GM15510 (cell line): ENCODE measurements around the gene TSKU.

ENCODE experiments used
- POLR2A ChIP-seq: IDR thresholded peaks from 3 replicates; pipeline ENCODE4 v1.6.1; 2011; ENCODE audit warnings: borderline replicate concordance; ENCODE audit not compliant: insufficient read length; ENCODE audit errors: extremely low read depth

Gene TSKU

DNA sequence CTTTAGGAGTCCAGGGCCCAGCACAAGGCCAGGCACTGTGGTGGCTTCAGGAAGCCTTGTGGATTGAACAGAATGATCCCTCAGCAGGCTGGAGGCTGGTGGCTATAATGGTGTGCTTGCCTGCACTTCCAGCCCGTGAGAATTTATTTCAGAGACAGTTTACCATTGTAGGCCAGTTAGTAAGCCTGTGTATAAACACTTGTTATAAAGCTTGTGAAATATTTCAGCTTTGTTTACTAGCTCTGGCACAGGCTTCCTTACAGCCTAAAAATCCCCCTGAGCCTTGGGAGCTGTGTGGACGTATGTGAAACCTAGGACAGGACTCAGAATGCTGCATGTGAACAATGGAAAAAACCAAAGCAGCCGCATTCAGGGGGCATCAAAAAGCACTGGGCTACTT lies 51.0 kb downstream of the TSKU start:
- TF ChIP-seq POLR2A = no peak

DNA sequence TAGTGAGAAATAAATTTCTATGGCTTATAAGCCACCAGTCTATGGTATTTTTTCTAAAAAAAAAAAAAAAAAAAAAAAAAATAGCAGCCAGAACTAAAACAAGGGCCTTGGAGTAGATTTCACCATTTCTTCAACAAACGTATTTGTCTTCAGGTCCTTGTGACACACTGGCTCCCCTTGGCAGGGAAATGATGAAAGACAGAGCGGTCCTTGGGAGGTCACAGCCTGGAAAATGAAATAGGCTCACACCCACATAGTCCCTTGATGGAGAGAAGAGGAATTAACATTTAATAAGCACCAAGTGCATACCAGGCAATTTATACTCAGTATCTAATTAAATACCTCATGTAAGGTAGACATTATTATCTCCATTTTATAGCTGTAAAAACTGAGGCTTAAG lies 51.9 kb downstream of the TSKU start:
- no peak for TF ChIP-seq POLR2A

DNA sequence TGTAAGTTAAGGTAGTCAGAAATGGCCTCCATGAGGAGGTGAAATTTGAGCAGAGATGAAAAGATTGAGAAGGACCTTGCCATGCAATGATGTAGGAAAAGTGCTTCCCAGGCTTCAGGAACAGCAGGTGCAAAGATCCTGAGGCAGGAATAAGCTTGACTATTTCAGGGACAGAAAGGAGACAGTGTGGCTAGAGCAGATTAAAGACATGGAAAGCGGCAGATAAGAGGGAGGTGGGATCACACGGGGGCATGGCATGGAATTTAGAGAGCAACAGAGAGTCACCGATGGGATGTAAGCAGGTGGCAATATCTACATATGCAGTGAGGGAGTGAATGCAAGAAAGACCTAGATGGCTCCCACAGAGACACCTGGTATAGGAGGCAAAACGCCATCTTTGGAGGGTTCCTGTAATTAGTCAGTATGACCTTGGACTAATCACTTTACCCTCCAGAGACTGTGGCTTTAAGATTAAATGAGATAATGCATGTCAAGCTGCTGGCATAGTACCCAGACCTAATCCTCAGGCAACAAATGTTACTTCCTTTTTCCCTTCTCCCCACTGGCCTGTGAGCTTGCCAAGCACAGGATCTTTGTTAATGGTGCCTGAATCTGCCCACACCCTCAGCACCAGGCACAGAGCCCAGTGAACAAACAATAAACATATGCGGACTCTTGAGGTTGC lies 52.9 kb downstream of the TSKU start:
- TF ChIP-seq POLR2A = no peak

DNA sequence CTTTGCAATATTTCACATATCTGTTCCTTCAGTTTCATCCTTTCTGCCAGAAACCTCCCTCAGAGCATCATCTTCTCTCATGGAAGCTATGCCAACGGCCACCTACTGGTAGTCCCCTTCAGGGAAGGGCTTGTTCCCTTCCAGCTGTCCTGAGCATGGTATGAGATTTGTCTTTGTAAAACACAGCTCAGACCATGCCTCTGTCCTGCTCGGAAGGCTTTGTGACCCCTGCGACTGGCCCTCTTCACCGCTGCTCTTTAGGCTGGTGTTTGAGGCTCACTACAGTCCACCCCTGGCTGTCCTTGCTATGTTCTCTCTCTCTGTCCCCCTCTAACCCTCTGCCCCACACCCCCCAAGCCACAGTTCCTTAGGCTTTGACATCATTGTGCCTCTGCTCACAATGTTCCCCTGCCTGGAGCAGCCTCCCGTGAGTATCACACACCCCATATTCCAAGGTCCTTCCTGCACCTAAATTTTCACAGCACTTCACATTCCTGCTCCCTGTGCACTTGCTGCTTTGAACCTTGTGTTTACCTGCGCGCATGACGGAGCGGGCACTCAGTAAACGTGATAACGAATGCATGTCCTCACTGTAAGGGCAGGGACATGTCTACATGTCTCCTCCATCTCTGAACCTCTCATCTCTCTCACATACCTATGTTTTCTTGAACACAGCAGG lies 53.6 kb downstream of the TSKU start:
- TF ChIP-seq POLR2A = no peak

DNA sequence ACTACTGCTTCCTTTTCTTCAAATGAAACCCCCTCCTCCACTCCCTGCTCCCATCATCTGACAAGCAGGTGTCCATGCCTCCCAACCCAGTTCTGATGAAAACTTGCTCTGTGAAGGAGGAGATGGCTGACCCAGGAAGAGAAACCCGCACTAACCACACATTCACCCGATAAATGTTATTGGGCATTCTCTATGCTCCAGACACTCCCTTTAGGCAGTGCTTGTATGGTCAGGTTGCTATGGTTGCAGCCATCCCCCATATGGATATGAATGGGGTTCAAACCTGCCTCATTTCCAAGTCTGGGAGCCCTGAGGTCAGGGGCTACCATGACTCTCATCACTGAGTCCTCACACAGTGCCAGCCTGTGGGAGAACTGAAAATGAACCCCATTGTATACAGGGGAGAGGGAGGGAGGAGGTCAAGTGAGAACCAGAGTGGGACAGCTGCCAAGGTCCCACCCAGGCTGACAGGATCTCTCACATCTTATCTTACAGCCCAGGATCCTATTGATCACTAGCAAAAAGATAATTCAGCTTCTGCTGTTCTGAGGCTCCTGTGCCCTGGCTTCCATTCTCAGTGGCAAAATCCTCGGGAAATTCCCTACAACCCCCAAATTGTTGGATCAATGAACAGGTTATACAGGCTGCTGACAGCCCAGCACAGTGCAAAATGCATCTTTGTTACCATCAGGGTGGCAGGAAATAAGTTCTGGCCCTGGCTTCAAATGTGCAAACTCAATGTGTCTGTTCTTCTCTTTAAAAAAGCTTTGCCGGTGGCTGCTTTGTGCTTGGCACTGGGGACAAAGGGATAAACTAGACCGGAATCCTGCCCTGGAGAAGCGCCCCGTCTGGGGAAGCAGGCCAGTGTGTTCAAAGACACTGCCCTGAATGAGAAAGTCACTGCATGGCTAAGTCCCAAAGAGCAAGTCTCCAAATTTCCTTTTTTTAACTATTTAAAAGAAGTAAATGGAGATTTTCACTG lies 54.8 kb downstream of the TSKU start:
- no peak for TF ChIP-seq POLR2A

DNA sequence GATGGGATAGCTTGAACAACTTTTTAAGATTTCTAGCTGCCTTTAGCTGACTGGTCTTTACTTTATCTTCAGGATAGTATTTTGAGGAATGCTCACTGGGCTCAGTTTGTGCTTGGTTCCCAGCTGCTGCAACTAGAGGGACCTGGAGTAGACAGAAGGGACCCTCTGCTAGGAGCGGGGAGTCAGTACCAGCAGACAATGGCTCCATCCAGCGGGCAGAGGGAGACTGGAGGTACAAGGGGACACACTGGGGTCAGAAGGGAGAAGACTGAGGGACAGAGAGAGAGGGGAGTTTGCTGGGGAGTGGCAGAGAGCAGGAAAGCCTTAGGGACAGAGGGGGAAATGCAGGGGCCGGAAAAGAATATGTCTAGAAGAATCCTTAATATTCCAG lies 55.5 kb downstream of the TSKU start:
- TF ChIP-seq POLR2A = no peak

DNA sequence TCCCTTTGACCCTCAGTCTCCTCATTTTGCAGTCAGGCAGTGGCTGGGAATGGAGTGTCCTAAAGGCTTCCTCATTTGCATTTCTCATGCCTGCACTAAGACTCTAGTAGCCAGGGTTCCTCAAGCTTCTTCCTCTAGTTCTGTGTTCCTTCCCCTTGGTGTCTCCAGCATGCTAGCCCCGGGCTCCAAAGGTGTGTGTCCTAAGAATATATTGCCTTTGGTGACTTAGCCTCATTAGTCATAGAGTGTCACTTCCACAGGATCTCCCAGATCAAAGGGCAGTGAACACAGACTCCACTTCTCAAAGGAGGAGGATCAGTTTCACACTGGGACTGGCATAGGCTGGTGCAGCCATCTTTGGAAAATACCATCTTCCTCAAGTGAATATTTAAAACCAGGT lies 56.2 kb downstream of the TSKU start:
- no peak for TF ChIP-seq POLR2A

DNA sequence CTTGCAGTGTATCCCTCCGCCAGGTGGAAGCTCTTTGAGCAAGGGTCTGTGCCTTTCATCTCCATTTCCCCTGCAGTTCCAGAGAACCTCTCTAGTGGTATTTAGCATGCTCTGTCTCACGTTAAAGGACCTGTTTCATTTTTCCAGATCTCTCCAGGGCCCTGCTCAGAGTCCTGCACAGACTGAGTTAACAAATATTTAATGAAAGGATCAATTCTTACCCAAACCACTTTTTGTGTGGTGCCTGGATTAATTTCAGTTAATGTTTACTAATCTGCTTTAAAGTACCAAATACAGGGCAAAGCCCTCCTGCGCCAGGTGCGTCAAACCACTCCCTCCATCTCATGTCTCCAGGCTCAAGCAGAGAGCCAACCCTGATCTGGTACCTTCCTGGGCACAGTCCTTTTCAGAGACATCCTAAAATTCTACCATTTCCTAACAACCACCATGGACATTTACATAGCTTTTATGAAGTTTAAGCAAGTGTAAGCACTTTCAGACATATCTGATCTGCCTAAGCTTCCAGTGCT lies 58.8 kb downstream of the TSKU start:
- TF ChIP-seq POLR2A = no peak

DNA sequence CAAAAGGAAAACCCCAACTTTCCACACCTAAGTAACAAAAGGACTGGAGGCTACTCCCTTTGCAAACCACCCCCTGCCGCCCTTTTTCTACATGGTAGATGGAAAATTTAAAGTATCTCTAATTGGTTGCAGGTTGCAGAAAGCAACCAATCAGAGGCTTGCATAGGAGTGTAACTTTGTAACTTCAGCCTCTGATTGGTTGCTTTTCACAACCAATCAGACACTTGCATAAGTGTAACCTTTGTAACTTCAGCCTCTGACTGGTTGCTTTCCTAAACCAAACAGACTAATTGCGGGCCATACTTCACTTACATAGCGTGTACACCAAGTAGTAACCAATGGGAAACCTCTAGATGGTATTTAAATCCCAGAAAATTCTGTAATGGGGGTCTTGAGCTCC lies 60.8 kb downstream of the TSKU start:
- no peak for TF ChIP-seq POLR2A

DNA sequence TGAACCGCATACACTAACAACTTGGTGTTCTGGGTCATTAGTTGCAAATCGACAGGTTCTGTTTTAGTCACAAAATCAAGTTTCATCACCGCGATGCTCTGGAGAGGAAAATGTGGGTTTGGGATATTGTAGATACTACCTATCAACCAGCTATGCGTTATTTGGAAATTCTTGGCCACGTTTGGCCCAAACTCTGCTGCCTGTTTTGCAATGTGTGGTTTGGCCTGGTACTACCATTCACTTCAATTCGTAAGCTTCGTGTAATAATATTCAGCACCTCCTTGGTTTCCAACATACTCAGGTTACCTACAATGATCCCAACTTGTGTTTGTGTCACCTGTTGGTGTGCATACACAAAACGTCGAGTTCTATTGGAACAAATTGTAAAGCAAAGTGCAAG lies 61.4 kb downstream of the TSKU start:
- TF ChIP-seq POLR2A = no peak

DNA sequence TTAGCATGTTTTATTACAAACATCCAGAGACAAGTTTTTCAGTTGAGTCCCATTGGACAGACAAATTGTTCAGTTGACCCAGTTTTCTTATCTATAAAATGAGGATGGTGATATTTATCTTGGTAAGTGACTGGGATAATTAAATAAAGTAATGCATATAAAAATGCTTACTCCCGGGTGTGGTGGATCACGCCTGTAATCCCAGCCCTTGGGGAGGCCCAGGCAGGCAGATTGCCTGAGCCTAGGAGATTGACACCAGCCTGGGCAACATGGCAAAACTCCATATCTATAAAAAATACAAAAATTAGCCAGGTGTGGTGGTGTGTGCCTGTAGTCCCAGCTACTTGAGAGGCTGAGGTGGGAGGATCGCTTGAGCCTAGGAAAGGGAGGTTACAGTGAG lies 61.9 kb downstream of the TSKU start:
- no peak for TF ChIP-seq POLR2A

DNA sequence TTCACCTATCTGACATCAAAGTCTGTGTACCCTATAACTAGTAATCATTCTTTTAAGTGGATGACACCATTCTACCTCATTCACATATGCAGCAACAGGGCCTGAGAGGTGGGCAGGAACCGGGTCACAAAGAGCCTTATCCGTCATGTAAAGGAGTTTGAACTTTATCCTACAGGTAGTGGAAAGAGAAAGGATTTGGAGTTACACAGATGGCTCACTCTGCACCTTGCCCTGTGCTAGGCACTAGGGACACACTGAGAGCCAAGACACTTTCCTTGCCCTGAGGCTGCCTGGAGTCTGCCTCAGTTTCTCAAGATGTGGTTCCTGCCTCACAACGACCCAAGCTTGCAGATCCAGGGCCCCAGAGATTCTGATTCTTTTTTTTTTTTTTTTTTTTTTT lies 63.3 kb downstream of the TSKU start:
- TF ChIP-seq POLR2A = no peak
